Skeletal muscle tissue (tissue), 4 donors: ENCODE measurements around the gene ZNF143. TPM values are rescaled to one million over a fixed set of nuclear protein-coding genes. Genes with fewer than 3 reads are reported as not detected.
"Not testable (repeated sequence)": the region's sequence is repeated elsewhere in the genome, so short reads cannot be mapped to it uniquely, and the experiment has no call there.

ENCODE experiments used
- H3K27ac ChIP-seq: one replicate; pipeline ENCODE4 v1.7.0; 2013; ENCODE audit warnings: mild to moderate bottlenecking, low read depth, low read length, inconsistent platforms
- H3K27me3 ChIP-seq, 3 donors: one replicate each; pipeline ENCODE4 v1.7.0; 2013; ENCODE audit warnings: low read length in 3 of 3; ENCODE audit not compliant: control insufficient read depth in 3 of 3, insufficient read depth in 3 of 3
- H3K36me3 ChIP-seq, 3 donors: one replicate each; pipeline ENCODE4 v1.7.0; 2013; ENCODE audit warnings: low read length in 3 of 3; ENCODE audit not compliant: control insufficient read depth in 3 of 3, insufficient read depth in 3 of 3
- H3K4me1 ChIP-seq, 3 donors: one replicate each; pipeline ENCODE4 v1.7.0; 2013; ENCODE audit warnings: low read length in 3 of 3, mild to moderate bottlenecking in 3 of 3; ENCODE audit not compliant: control insufficient read depth in 3 of 3, insufficient read depth in 3 of 3
- H3K4me3 ChIP-seq, 3 donors: one replicate each; pipeline ENCODE4 v1.7.0; 2013; ENCODE audit warnings: low read length in 3 of 3
- H3K9ac ChIP-seq, 3 donors: one replicate each; pipeline ENCODE4 v1.7.0; 2013; ENCODE audit warnings: low read length in 3 of 3, mild to moderate bottlenecking in 3 of 3, moderate library complexity in 2 of 3, low read depth in 1 of 3
- H3K9me3 ChIP-seq, 3 donors: one replicate each; pipeline ENCODE4 v1.7.0; 2013; ENCODE audit warnings: low read length in 3 of 3; ENCODE audit not compliant: control insufficient read depth in 3 of 3
- total RNA-seq: library from RNA; depleted of rRNA; stranded (reverse); fragments of >200 nt; gene quantifications from one replicate; pipeline ENCODE4 v1.2.3, GENCODE V29; 2014
- donor health status: Osteomylitis.

The ZNF143 gene
- total RNA-seq, 1 donor from 2014 or later, result 18.8 TPM

- Histone ChIP-seq H3K36me3 (peaks cover 0 to 7% (median 0%) of the 10 kb centered on the region in 3 donors), H3K27ac (no peak overlapping the region), H3K9me3 (no peaks in the 10 kb centered on the region), H3K4me3 (no peak overlapping the region), H3K4me1 (peaks cover 0 to 5% (median 0%) of the 10 kb centered on the region in 3 donors), H3K27me3 (no peaks in the 10 kb centered on the region), H3K9ac (no peak overlapping the region)
Observed at GRCh38 chr11:9533058-9533457, 72.2 kb downstream of the ZNF143 start.

- Histone ChIP-seq H3K9ac (peak overlapping the region in 1 of 3 donors; percentile 10), H3K27me3 (no peaks in the 10 kb centered on the region), H3K4me1 (peaks cover 0 to 5% (median 0%) of the 10 kb centered on the region in 3 donors), H3K9me3 (no peaks in the 10 kb centered on the region), H3K36me3 (no peaks in the 10 kb centered on the region), H3K4me3 (no peak overlapping the region), H3K27ac (no peak overlapping the region)
Observed at GRCh38 chr11:9533736-9534473, 73.1 kb downstream of the ZNF143 start.

- H3K9ac ChIP-seq, result no peak overlapping the region
- no peaks in the 10 kb centered on the region for H3K27me3 ChIP-seq
- no peak overlapping the region for H3K4me3 ChIP-seq
- H3K4me1 ChIP-seq, result no peaks in the 10 kb centered on the region
- no peak overlapping the region for H3K27ac ChIP-seq
- no peaks in the 10 kb centered on the region for H3K9me3 ChIP-seq
- no peaks in the 10 kb centered on the region for H3K36me3 ChIP-seq
Observed at GRCh38 chr11:9535189-9535781, 74.5 kb downstream of the ZNF143 start.

- Histone ChIP-seq H3K4me1 (no peaks in the 10 kb centered on the region), H3K36me3 (no peaks in the 10 kb centered on the region), H3K27ac (no peak overlapping the region), H3K4me3 (no peak overlapping the region), H3K9me3 (no peaks in the 10 kb centered on the region), H3K9ac (no peak overlapping the region), H3K27me3 (no peaks in the 10 kb centered on the region)
Observed at GRCh38 chr11:9538548-9538947, 77.7 kb downstream of the ZNF143 start.

GRCh38 chr11:9549216-9549615 lies 88.4 kb downstream of the ZNF143 start:
- not testable (repeated sequence) for H3K9me3 ChIP-seq, H3K4me1 ChIP-seq, H3K9ac ChIP-seq, H3K4me3 ChIP-seq, H3K27me3 ChIP-seq, H3K36me3 ChIP-seq, H3K27ac ChIP-seq

GRCh38 chr11:9550191-9550628 lies 89.4 kb downstream of the ZNF143 start:
- Histone ChIP-seq H3K27me3 (no peaks in the 10 kb centered on the region), H3K4me3 (no peak overlapping the region), H3K9ac (no peak overlapping the region), H3K27ac (no peak overlapping the region), H3K36me3 (no peaks in the 10 kb centered on the region), H3K9me3 (no peaks in the 10 kb centered on the region), H3K4me1 (no peaks in the 10 kb centered on the region)

GRCh38 chr11:9561279-9561982 lies 100.6 kb downstream of the ZNF143 start:
- H3K36me3 ChIP-seq, result no peaks in the 10 kb centered on the region
- no peaks in the 10 kb centered on the region for H3K27me3 ChIP-seq
- no peak overlapping the region for H3K4me3 ChIP-seq
- no peak overlapping the region for H3K9ac ChIP-seq
- no peak overlapping the region for H3K27ac ChIP-seq
- peaks cover 7 to 13% (median 9%) of the 10 kb centered on the region in 3 donors for H3K4me1 ChIP-seq
- no peaks in the 10 kb centered on the region for H3K9me3 ChIP-seq

GRCh38 chr11:9562716-9563115 lies 101.9 kb downstream of the ZNF143 start:
- no peak overlapping the region for H3K27ac ChIP-seq

GRCh38 chr11:9563196-9563730 lies 102.5 kb downstream of the ZNF143 start:
- peaks cover 7 to 13% (median 9%) of the 10 kb centered on the region in 3 donors for H3K4me1 ChIP-seq
- no peak overlapping the region for H3K9ac ChIP-seq
- H3K27me3 ChIP-seq, result no peaks in the 10 kb centered on the region
- no peak overlapping the region for H3K4me3 ChIP-seq
- no peaks in the 10 kb centered on the region for H3K36me3 ChIP-seq
- H3K9me3 ChIP-seq, result no peaks in the 10 kb centered on the region
- H3K27ac ChIP-seq, result no peak overlapping the region

More at GRCh38 chr11:9562716-9563115, 101.9 kb downstream of the ZNF143 start:
- Histone ChIP-seq H3K4me3 (no peak overlapping the region), H3K9me3 (no peaks in the 10 kb centered on the region), H3K27me3 (no peaks in the 10 kb centered on the region), H3K4me1 (peaks cover 7 to 13% (median 9%) of the 10 kb centered on the region in 3 donors), H3K9ac (no peak overlapping the region), H3K36me3 (no peaks in the 10 kb centered on the region)
